Adipocyte (in vitro differentiated cells): ENCODE measurements around the gene ZNF543.
A peak's percentile ranks its signal among the peaks of the same experiment; 100 is the strongest.

Experiments used
- DNase-seq: peaks from one replicate; pipeline ENCODE4 v3.0.0-alpha.2; 2015; ENCODE audit warnings: low read depth
- H3K27me3 ChIP-seq: replicated peaks from 2 replicates; pipeline ENCODE4 v1.7.0; 2013; ENCODE audit warnings: mild to moderate bottlenecking, low read length, moderate library complexity; ENCODE audit not compliant: control insufficient read depth, insufficient read depth
- H3K36me3 ChIP-seq: 2 replicates; pipeline ENCODE4 v1.7.0; 2013; ENCODE audit warnings: low read length, mild to moderate bottlenecking, moderate library complexity; ENCODE audit not compliant: control insufficient read depth, insufficient read depth, severe bottlenecking
- H3K4me1 ChIP-seq: 2 replicates; pipeline ENCODE4 v1.7.0; 2013; ENCODE audit warnings: mild to moderate bottlenecking, low read length, moderate library complexity; ENCODE audit not compliant: control insufficient read depth, insufficient read depth
- H3K4me3 ChIP-seq: 2 replicates; pipeline ENCODE4 v1.7.0; 2013; ENCODE audit warnings: mild to moderate bottlenecking, low read length, moderate library complexity
- H3K9ac ChIP-seq: 2 replicates; pipeline ENCODE4 v1.7.0; 2013; ENCODE audit warnings: mild to moderate bottlenecking, low read length, moderate library complexity
- H3K9me3 ChIP-seq: 2 replicates; pipeline ENCODE4 v1.7.0; 2013; ENCODE audit warnings: mild to moderate bottlenecking, low read length, moderate library complexity; ENCODE audit not compliant: control insufficient read depth

Gene ZNF543

GRCh38 chr19:57321751-57322150, 1.5 kb downstream of the ZNF543 start:
- peaks cover 33% of the 10 kb centered on the region for H3K36me3 ChIP-seq
- no peak for DNase-seq

GRCh38 chr19:57324992-57325391, 4.7 kb downstream of the ZNF543 start:
- no peak overlapping the region for H3K9ac ChIP-seq
- DNase-seq = no peak
- no peak overlapping the region for H3K4me3 ChIP-seq
- H3K9me3 ChIP-seq = peaks cover 4% of the 10 kb centered on the region
- no peaks in the 10 kb centered on the region for H3K27me3 ChIP-seq
- H3K4me1 ChIP-seq = peaks cover 14% of the 10 kb centered on the region
- peaks cover 63% of the 10 kb centered on the region for H3K36me3 ChIP-seq

More at GRCh38 chr19:57321751-57322150, 1.5 kb downstream of the ZNF543 start:
- Histone ChIP-seq H3K4me1 (peaks cover 19% of the 10 kb centered on the region), H3K27me3 (no peaks in the 10 kb centered on the region), H3K9me3 (no peaks in the 10 kb centered on the region), H3K4me3 (peak overlapping the region; percentile 98), H3K9ac (peak overlapping the region; percentile 97)

GRCh38 chr19:57327993-57328392, 7.7 kb downstream of the ZNF543 start:
- Histone ChIP-seq H3K4me3 (no peak overlapping the region), H3K27me3 (no peaks in the 10 kb centered on the region), H3K9me3 (peaks cover 4% of the 10 kb centered on the region), H3K4me1 (no peaks in the 10 kb centered on the region), H3K36me3 (peaks cover 69% of the 10 kb centered on the region), H3K9ac (no peak overlapping the region)
- no peak for DNase-seq

- no peaks in the 10 kb centered on the region for H3K9me3 ChIP-seq
- H3K4me1 ChIP-seq = peaks cover 11% of the 10 kb centered on the region
- no peak overlapping the region for H3K9ac ChIP-seq
- no peaks in the 10 kb centered on the region for H3K27me3 ChIP-seq
- H3K36me3 ChIP-seq = peaks cover 11% of the 10 kb centered on the region
- H3K4me3 ChIP-seq = no peak overlapping the region
- DNase-seq = no peak
Measured at GRCh38 chr19:57334191-57334590, 13.9 kb downstream of the ZNF543 start.

- Histone ChIP-seq H3K9ac (no peak overlapping the region), H3K4me1 (peaks cover 19% of the 10 kb centered on the region), H3K9me3 (no peaks in the 10 kb centered on the region), H3K4me3 (no peak overlapping the region), H3K36me3 (no peaks in the 10 kb centered on the region), H3K27me3 (no peaks in the 10 kb centered on the region)
- peak; percentile 20 for DNase-seq
Measured at GRCh38 chr19:57338877-57339276, 18.6 kb downstream of the ZNF543 start.

GRCh38 chr19:57342582-57342981, 22.3 kb downstream of the ZNF543 start:
- no peak for DNase-seq
- H3K4me1 ChIP-seq = peaks cover 19% of the 10 kb centered on the region
- H3K27me3 ChIP-seq = no peaks in the 10 kb centered on the region
- H3K4me3 ChIP-seq = no peak overlapping the region
- no peaks in the 10 kb centered on the region for H3K9me3 ChIP-seq
- no peak overlapping the region for H3K9ac ChIP-seq
- no peaks in the 10 kb centered on the region for H3K36me3 ChIP-seq

- peak; percentile 40 for DNase-seq
- Histone ChIP-seq H3K4me3 (peak overlapping the region; percentile 48), H3K9me3 (no peaks in the 10 kb centered on the region), H3K36me3 (no peaks in the 10 kb centered on the region), H3K9ac (peak overlapping the region; percentile 83), H3K4me1 (peaks cover 45% of the 10 kb centered on the region), H3K27me3 (no peaks in the 10 kb centered on the region)
Measured at GRCh38 chr19:57348136-57348535, 27.9 kb downstream of the ZNF543 start.

GRCh38 chr19:57350877-57351805, 30.9 kb downstream of the ZNF543 start, which contains the start of gene ZNF304:
TSS of gene ZNF304 (plus strand) at chr19:57351271. CDS start at chr19:57351665, 394 bp downstream.
- Histone ChIP-seq H3K27me3 (no peaks in the 10 kb centered on the region), H3K9ac (peak within 1 kb of the TSS; percentile 94), H3K4me3 (peak within 1 kb of the TSS; percentile 89), H3K36me3 (peaks cover 23% of the 10 kb centered on the region), H3K9me3 (no peaks in the 10 kb centered on the region), H3K4me1 (peaks cover 33% of the 10 kb centered on the region)
- DNase-seq = peak; percentile 98

GRCh38 chr19:57351867-57352266, 31.6 kb downstream of the ZNF543 start:
- DNase-seq = peak; percentile 36
- peak overlapping the region; percentile 94 for H3K9ac ChIP-seq
- peaks cover 30% of the 10 kb centered on the region for H3K36me3 ChIP-seq
- no peaks in the 10 kb centered on the region for H3K27me3 ChIP-seq
- peaks cover 33% of the 10 kb centered on the region for H3K4me1 ChIP-seq
- H3K4me3 ChIP-seq = peak overlapping the region; percentile 89
- H3K9me3 ChIP-seq = no peaks in the 10 kb centered on the region

- peaks cover 57% of the 10 kb centered on the region for H3K36me3 ChIP-seq
Measured at GRCh38 chr19:57355916-57356315, 35.6 kb downstream of the ZNF543 start.

GRCh38 chr19:57357406-57357805, 37.1 kb downstream of the ZNF543 start:
- DNase-seq = no peak
- H3K36me3 ChIP-seq = peaks cover 57% of the 10 kb centered on the region
- no peak overlapping the region for H3K9ac ChIP-seq
- peaks cover 9% of the 10 kb centered on the region for H3K4me1 ChIP-seq
- no peaks in the 10 kb centered on the region for H3K9me3 ChIP-seq
- H3K4me3 ChIP-seq = no peak overlapping the region
- H3K27me3 ChIP-seq = no peaks in the 10 kb centered on the region

More at GRCh38 chr19:57355916-57356315, 35.6 kb downstream of the ZNF543 start:
- Histone ChIP-seq H3K9me3 (no peaks in the 10 kb centered on the region), H3K27me3 (no peaks in the 10 kb centered on the region), H3K9ac (no peak overlapping the region), H3K4me1 (peaks cover 16% of the 10 kb centered on the region), H3K4me3 (no peak overlapping the region)
- DNase-seq = no peak
